Panc1 (cell line): ENCODE results near the gene IMPG1. TPM values are rescaled to one million over a fixed set of nuclear protein-coding genes. Genes with fewer than 3 reads are reported as not detected.

Experiments
- ATAC-seq: fragments of 200-7000 bp; cut with Tn5 transposase; 2 replicates; pipeline ENCODE4 v1.9.1; 2020; ENCODE audit warnings: mild to moderate bottlenecking, moderate library complexity
- BruUV-seq: library from RNA; stranded (reverse); fragments of 400-500 nt; replicated peaks from 2 replicates; lab custom pipeline; 2021; lab: Mats Ljungman, UMichigan
- CTCF ChIA-PET: fragments of 300-600 bp; sonication (Branson Sonifier 250); formaldehyde crosslinking; loops from one replicate; lab custom pipeline; 2022; ENCODE audit warnings: antibody characterized with exemption; lab: Charles Lee
- POLR2A ChIA-PET: fragments of 300-600 bp; sonication (Branson Sonifier 250); formaldehyde crosslinking; loops from one replicate; lab custom pipeline; 2022; ENCODE audit warnings: antibody characterized with exemption; lab: Charles Lee
- DNase-seq: peaks from one replicate; pipeline ENCODE4 v3.0.0-alpha.2; 2010; ENCODE audit warnings: low read depth, low spot score
- H3K27ac ChIP-seq: 2 replicates; pipeline ENCODE4 v1.5.1; 2011; ENCODE audit warnings: mild to moderate bottlenecking, low read length, inconsistent platforms
- H3K27me3 ChIP-seq: fragments of 200-500 bp; sonication (Bioruptor generic); 2 replicates; pipeline ENCODE4 v1.6.0; 2014; ENCODE audit warnings: low read length, inconsistent platforms; ENCODE audit not compliant: control insufficient read depth, insufficient read depth
- H3K36me3 ChIP-seq: fragments of 200-500 bp; sonication (Bioruptor generic); 2 replicates; pipeline ENCODE4 v1.5.1; 2014; ENCODE audit warnings: inconsistent platforms, mild to moderate bottlenecking, low read length, moderate library complexity; ENCODE audit not compliant: control insufficient read depth, insufficient read depth
- H3K4me1 ChIP-seq: 2 replicates; pipeline ENCODE4 v1.5.1; 2011; ENCODE audit warnings: inconsistent platforms, mild to moderate bottlenecking, low read length, moderate library complexity; ENCODE audit not compliant: control insufficient read depth, insufficient read depth
- H3K4me3 ChIP-seq, 2 experiments: 2 replicates each; pipeline ENCODE4 v1.5.1; 2011 to 2012; ENCODE audit warnings: low read depth in 2 of 2, low read length in 2 of 2, mild to moderate bottlenecking in 2 of 2, inconsistent platforms in 1 of 2, moderate library complexity in 1 of 2
- H3K9me3 ChIP-seq: fragments of 200-500 bp; sonication (Bioruptor generic); 2 replicates; pipeline ENCODE4 v1.5.1; 2014; ENCODE audit warnings: low read depth, mild to moderate bottlenecking, inconsistent platforms, low read length, moderate library complexity; ENCODE audit not compliant: control insufficient read depth, insufficient read depth
- POLR2AphosphoS5 ChIP-seq: IDR thresholded peaks from 2 replicates; pipeline ENCODE4 v1.6.1; 2012; ENCODE audit warnings: mild to moderate bottlenecking, low read depth, low read length, moderate library complexity
- SIN3A ChIP-seq: IDR thresholded peaks from 2 replicates; pipeline ENCODE4 v1.6.1; 2012; ENCODE audit warnings: low read depth, mild to moderate bottlenecking, low read length, moderate library complexity, borderline replicate concordance; ENCODE audit not compliant: insufficient read depth
- TCF7L2 ChIP-seq: IDR thresholded peaks from 2 replicates; pipeline ENCODE4 v1.6.1; 2011; ENCODE audit warnings: mild to moderate bottlenecking, low read depth, low read length, inconsistent platforms
- in situ Hi-C: cut with HindIII; loops from 2 replicates; pipeline ENCODE4 v1.10.0; 2016; ENCODE audit warnings: low sequenced_read_pairs, low pct_unique_long_range_greater_than_20kb
- intact Hi-C: fragments of 100-400 bp; cut with micrococcal nuclease; formaldehyde crosslinking; loops from one replicate; pipeline ENCODE4 v1.10.0; 2022; ENCODE audit not compliant: unreplicated experiment
- total RNA-seq: library from RNA; stranded (reverse); gene quantifications from one replicate; pipeline ENCODE4 v1.2.1, GENCODE V29; 2021; ENCODE audit not compliant: unreplicated experiment
- TF ChIP-seq, protein P1 (sequence below): fragments of 450-650 bp; IDR thresholded peaks from 2 replicates; pipeline ENCODE4 v1.5.1; 2017; ENCODE audit warnings: mild to moderate bottlenecking
- TF ChIP-seq, protein P2 (sequence below), 2 experiments: IDR thresholded peaks; 2 replicates each; pipeline ENCODE4 v1.6.1; 2011 to 2012; ENCODE audit warnings: low read depth in 2 of 2, control low read depth in 1 of 2, low read length in 1 of 2, mild to moderate bottlenecking in 1 of 2, moderate library complexity in 1 of 2; ENCODE audit not compliant: insufficient read depth in 1 of 2

IMPG1 gene
- total RNA-seq, 1 experiment from 2014 or later = not detected

DNA sequence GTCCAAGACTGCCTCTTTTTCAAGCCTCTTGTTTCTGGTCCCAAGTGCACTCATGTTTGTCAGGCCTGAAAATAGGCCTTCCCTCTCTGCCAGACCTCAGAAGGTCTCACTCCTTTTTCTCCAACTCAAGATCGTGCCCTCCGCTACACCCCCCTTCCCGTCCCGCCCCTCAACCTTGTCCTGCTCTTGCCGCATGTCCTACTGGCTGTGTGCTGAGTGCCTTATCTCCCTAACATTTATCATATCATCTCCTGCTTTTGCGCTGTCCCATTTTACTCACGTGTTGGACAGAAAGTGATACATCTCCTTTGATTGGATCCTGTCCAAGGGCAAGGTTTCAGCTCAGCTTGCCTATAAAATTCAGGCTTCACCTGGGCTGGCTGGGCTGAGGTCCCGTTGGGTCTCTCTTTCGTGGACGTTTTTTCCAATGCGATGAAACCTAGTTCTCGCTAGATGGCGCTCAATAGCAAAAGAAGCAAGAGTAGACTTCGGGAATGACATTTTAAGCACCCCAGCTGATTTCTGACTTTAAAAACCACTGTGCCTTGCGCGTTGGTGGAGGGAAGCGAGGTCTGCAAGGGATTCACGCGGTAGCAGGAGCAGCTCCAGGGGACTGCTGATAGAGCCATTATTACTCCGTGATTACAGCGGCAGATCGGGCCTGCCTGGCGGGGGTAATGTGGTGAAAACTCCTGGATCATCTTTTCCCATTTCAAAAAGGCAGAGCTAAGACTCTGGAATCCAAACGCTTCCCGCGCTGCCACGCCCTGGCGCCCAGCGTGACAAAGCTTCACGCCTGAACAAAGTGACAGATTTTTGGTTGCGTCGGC lies 137.6 kb downstream of the IMPG1 start:
- intact Hi-C loops = loop anchor here (2.0 kb wide), 1 partner anchor 1526 kb away; no protein-coding TSS in a partner anchor
- H3K9me3 ChIP-seq = no peaks in the 10 kb centered on the region
- no peaks in the 10 kb centered on the region; the same call in 1 of the 2 replicates for H3K4me1 ChIP-seq
- no peaks in the 10 kb centered on the region for H3K36me3 ChIP-seq
- ATAC-seq (peak; percentile 84), DNase-seq (peak; percentile 33)
- ChIA-PET POLR2A (no interaction called here), CTCF (interaction anchor here (0.6 kb wide), 3 partner anchors 254 to 748 kb away, joined by 3 to 5 read pairs (median 3); no protein-coding TSS in a partner anchor)
- BruUV-seq = no TSS peak
- TF ChIP-seq TCF7L2 (no peak), POLR2AphosphoS5 (no peak), SIN3A (0 out of 2 replicates have a peak, but pooled peaks have one; percentile 48)
- TF ChIP-seq, protein P1, sequence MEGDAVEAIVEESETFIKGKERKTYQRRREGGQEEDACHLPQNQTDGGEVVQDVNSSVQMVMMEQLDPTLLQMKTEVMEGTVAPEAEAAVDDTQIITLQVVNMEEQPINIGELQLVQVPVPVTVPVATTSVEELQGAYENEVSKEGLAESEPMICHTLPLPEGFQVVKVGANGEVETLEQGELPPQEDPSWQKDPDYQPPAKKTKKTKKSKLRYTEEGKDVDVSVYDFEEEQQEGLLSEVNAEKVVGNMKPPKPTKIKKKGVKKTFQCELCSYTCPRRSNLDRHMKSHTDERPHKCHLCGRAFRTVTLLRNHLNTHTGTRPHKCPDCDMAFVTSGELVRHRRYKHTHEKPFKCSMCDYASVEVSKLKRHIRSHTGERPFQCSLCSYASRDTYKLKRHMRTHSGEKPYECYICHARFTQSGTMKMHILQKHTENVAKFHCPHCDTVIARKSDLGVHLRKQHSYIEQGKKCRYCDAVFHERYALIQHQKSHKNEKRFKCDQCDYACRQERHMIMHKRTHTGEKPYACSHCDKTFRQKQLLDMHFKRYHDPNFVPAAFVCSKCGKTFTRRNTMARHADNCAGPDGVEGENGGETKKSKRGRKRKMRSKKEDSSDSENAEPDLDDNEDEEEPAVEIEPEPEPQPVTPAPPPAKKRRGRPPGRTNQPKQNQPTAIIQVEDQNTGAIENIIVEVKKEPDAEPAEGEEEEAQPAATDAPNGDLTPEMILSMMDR = peak; percentile 86
- TF ChIP-seq, protein P2, sequence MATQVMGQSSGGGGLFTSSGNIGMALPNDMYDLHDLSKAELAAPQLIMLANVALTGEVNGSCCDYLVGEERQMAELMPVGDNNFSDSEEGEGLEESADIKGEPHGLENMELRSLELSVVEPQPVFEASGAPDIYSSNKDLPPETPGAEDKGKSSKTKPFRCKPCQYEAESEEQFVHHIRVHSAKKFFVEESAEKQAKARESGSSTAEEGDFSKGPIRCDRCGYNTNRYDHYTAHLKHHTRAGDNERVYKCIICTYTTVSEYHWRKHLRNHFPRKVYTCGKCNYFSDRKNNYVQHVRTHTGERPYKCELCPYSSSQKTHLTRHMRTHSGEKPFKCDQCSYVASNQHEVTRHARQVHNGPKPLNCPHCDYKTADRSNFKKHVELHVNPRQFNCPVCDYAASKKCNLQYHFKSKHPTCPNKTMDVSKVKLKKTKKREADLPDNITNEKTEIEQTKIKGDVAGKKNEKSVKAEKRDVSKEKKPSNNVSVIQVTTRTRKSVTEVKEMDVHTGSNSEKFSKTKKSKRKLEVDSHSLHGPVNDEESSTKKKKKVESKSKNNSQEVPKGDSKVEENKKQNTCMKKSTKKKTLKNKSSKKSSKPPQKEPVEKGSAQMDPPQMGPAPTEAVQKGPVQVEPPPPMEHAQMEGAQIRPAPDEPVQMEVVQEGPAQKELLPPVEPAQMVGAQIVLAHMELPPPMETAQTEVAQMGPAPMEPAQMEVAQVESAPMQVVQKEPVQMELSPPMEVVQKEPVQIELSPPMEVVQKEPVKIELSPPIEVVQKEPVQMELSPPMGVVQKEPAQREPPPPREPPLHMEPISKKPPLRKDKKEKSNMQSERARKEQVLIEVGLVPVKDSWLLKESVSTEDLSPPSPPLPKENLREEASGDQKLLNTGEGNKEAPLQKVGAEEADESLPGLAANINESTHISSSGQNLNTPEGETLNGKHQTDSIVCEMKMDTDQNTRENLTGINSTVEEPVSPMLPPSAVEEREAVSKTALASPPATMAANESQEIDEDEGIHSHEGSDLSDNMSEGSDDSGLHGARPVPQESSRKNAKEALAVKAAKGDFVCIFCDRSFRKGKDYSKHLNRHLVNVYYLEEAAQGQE (IDR thresholded peaks at IDR 0.05; ENCODE audit: insufficient read depth in 1 of 2, low read depth in 2 of 2, low read length in 1 of 2) = no peak
- H3K27me3 ChIP-seq = no peaks in the 10 kb centered on the region
- peak overlapping the region; percentile 22 to 55 for H3K4me3 ChIP-seq
- in situ Hi-C loops = no loop called here
- no peak overlapping the region; the same call in 1 of the 2 replicates for H3K27ac ChIP-seq

DNA sequence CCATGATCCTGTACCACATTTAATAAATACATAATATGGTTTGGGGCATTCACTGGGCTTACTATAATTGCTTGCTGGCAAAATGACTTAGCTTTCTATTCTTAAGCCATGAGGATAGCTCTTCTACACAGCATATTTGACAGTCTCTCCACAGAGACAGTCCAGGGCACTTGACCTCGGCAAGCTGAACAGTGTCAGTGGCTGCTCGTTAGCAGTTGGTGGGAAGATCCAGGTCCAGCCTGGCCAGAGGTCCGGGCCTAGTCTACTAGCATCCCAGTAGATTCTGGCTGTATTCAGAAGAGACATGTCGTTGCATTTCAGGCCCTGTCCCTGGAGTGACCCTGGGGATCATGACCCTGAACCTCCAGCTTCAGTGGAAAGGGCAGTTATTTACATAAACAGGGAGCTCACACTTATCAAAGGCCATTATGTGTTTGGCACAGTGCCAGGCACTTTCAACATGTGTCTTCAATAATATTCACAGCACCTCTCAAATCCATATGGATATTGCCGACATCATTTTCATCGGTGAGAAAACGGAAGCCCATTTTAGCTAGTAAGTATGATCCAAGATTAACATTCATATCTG lies 139.0 kb downstream of the IMPG1 start:
- no peak for DNase-seq
- in situ Hi-C loops = no loop called here
- peak overlapping the region; percentile 10; the same call in 1 of the 2 replicates for H3K27ac ChIP-seq
- no peaks in the 10 kb centered on the region for H3K27me3 ChIP-seq
- ChIA-PET POLR2A (no interaction called here), CTCF (interaction anchor here (0.6 kb wide), 1 partner anchor 928 kb away, joined by 3 read pairs; no protein-coding TSS in a partner anchor)
- BruUV-seq = no TSS peak
- no peak for ATAC-seq
- H3K4me1 ChIP-seq = no peaks in the 10 kb centered on the region; the same call in 1 of the 2 replicates
- H3K36me3 ChIP-seq = no peaks in the 10 kb centered on the region
- intact Hi-C loops = no loop called here
- H3K9me3 ChIP-seq = no peaks in the 10 kb centered on the region
- no peak overlapping the region for H3K4me3 ChIP-seq
- TF ChIP-seq SIN3A (no peak), POLR2AphosphoS5 (no peak), TCF7L2 (no peak)
- TF ChIP-seq, protein P1 = no peak
- TF ChIP-seq, protein P2 (IDR thresholded peaks at IDR 0.05; ENCODE audit: insufficient read depth in 1 of 2, low read depth in 2 of 2, low read length in 1 of 2) = no peak
